Measurements from ENCODE around the gene PHC2.

Gene PHC2

GRCh38 chr1:33460947-33461629 lies 30.2 kb upstream of the PHC2 start:
- Mint-ChIP-seq H3K36me3 (no peaks in the 10 kb centered on the region), H3K4me3 (peak overlapping the region; percentile 55), H3K4me1 (peaks cover 48% of the 10 kb centered on the region), H3K27ac (peak overlapping the region; percentile 52), H3K27me3 (no peaks in the 10 kb centered on the region), H3K9me3 (no peaks in the 10 kb centered on the region)
- peak; percentile 92 for ATAC-seq

GRCh38 chr1:33460144-33460543 lies 29.2 kb upstream of the PHC2 start:
- peak overlapping the region; percentile 52 for H3K27ac Mint-ChIP-seq
- H3K4me1 Mint-ChIP-seq, result peaks cover 55% of the 10 kb centered on the region
- H3K4me3 Mint-ChIP-seq, result no peak overlapping the region
- no peak for ATAC-seq
- no peaks in the 10 kb centered on the region for H3K27me3 Mint-ChIP-seq
- H3K9me3 Mint-ChIP-seq, result no peaks in the 10 kb centered on the region
- H3K36me3 Mint-ChIP-seq, result no peaks in the 10 kb centered on the region

GRCh38 chr1:33459691-33460090 lies 28.8 kb upstream of the PHC2 start:
- Mint-ChIP-seq H3K27ac (peak overlapping the region; percentile 52), H3K4me3 (no peak overlapping the region), H3K4me1 (peaks cover 55% of the 10 kb centered on the region), H3K27me3 (no peaks in the 10 kb centered on the region), H3K36me3 (no peaks in the 10 kb centered on the region), H3K9me3 (no peaks in the 10 kb centered on the region)
- ATAC-seq, result no peak

- H3K27me3 Mint-ChIP-seq, result no peaks in the 10 kb centered on the region
- no peaks in the 10 kb centered on the region for H3K36me3 Mint-ChIP-seq
- no peak overlapping the region for H3K4me3 Mint-ChIP-seq
- no peak for ATAC-seq
- no peaks in the 10 kb centered on the region for H3K9me3 Mint-ChIP-seq
- peaks cover 38% of the 10 kb centered on the region for H3K4me1 Mint-ChIP-seq
- H3K27ac Mint-ChIP-seq, result no peak overlapping the region
These were observed 25.6 kb upstream of the PHC2 start for GRCh38 chr1:33456502-33456886.

GRCh38 chr1:33455539-33456501 lies 24.9 kb upstream of the PHC2 start:
- Mint-ChIP-seq H3K36me3 (no peaks in the 10 kb centered on the region), H3K4me3 (no peak overlapping the region), H3K9me3 (no peaks in the 10 kb centered on the region), H3K27ac (no peak overlapping the region), H3K27me3 (no peaks in the 10 kb centered on the region), H3K4me1 (peaks cover 31% of the 10 kb centered on the region)
- ATAC-seq, result peak; percentile 88

GRCh38 chr1:33454646-33455282 lies 23.9 kb upstream of the PHC2 start:
- Mint-ChIP-seq H3K27ac (no peak overlapping the region), H3K4me3 (no peak overlapping the region)
- no peak for ATAC-seq

GRCh38 chr1:33446590-33446989 lies 15.7 kb upstream of the PHC2 start:
- H3K4me3 Mint-ChIP-seq, result no peak overlapping the region
- no peaks in the 10 kb centered on the region for H3K4me1 Mint-ChIP-seq
- ATAC-seq, result no peak
- no peaks in the 10 kb centered on the region for H3K36me3 Mint-ChIP-seq
- H3K27ac Mint-ChIP-seq, result no peak overlapping the region
- peaks cover 71% of the 10 kb centered on the region for H3K27me3 Mint-ChIP-seq
- no peaks in the 10 kb centered on the region for H3K9me3 Mint-ChIP-seq

More at GRCh38 chr1:33454646-33455282, 23.9 kb upstream of the PHC2 start:
- no peaks in the 10 kb centered on the region for H3K36me3 Mint-ChIP-seq
- H3K4me1 Mint-ChIP-seq, result peaks cover 20% of the 10 kb centered on the region
- peaks cover 9% of the 10 kb centered on the region for H3K27me3 Mint-ChIP-seq
- no peaks in the 10 kb centered on the region for H3K9me3 Mint-ChIP-seq

GRCh38 chr1:33445108-33445507 lies 14.2 kb upstream of the PHC2 start:
- Mint-ChIP-seq H3K27ac (no peak overlapping the region), H3K36me3 (no peaks in the 10 kb centered on the region), H3K9me3 (no peaks in the 10 kb centered on the region), H3K27me3 (peaks cover 80% of the 10 kb centered on the region), H3K4me1 (no peaks in the 10 kb centered on the region), H3K4me3 (no peak overlapping the region)
- no peak for ATAC-seq

GRCh38 chr1:33443705-33444180 lies 12.8 kb upstream of the PHC2 start:
- Mint-ChIP-seq H3K9me3 (no peaks in the 10 kb centered on the region), H3K4me1 (no peaks in the 10 kb centered on the region), H3K4me3 (no peak overlapping the region), H3K36me3 (no peaks in the 10 kb centered on the region), H3K27me3 (peaks cover 77% of the 10 kb centered on the region), H3K27ac (no peak overlapping the region)
- ATAC-seq, result no peak

GRCh38 chr1:33443080-33443704 lies 12.3 kb upstream of the PHC2 start:
- no peak for ATAC-seq
- Mint-ChIP-seq H3K27me3 (peaks cover 75% of the 10 kb centered on the region), H3K9me3 (no peaks in the 10 kb centered on the region), H3K4me3 (no peak overlapping the region), H3K4me1 (no peaks in the 10 kb centered on the region), H3K36me3 (no peaks in the 10 kb centered on the region), H3K27ac (no peak overlapping the region)

- Mint-ChIP-seq H3K36me3 (no peaks in the 10 kb centered on the region), H3K4me3 (no peak overlapping the region), H3K27ac (no peak overlapping the region), H3K4me1 (no peaks in the 10 kb centered on the region), H3K27me3 (peaks cover 70% of the 10 kb centered on the region), H3K9me3 (no peaks in the 10 kb centered on the region)
- no peak for ATAC-seq
These were observed 11.2 kb upstream of the PHC2 start for GRCh38 chr1:33442141-33442540.

GRCh38 chr1:33441088-33441745 lies 10.3 kb upstream of the PHC2 start:
- H3K27ac Mint-ChIP-seq, result no peak overlapping the region
- no peaks in the 10 kb centered on the region for H3K9me3 Mint-ChIP-seq
- H3K36me3 Mint-ChIP-seq, result no peaks in the 10 kb centered on the region
- no peak for ATAC-seq
- H3K4me1 Mint-ChIP-seq, result no peaks in the 10 kb centered on the region
- H3K4me3 Mint-ChIP-seq, result no peak overlapping the region
- peaks cover 62% of the 10 kb centered on the region for H3K27me3 Mint-ChIP-seq

GRCh38 chr1:33439662-33440061 lies 8.8 kb upstream of the PHC2 start:
- Mint-ChIP-seq H3K36me3 (no peaks in the 10 kb centered on the region), H3K9me3 (no peaks in the 10 kb centered on the region), H3K4me1 (no peaks in the 10 kb centered on the region), H3K27ac (no peak overlapping the region), H3K27me3 (peaks cover 55% of the 10 kb centered on the region), H3K4me3 (no peak overlapping the region)
- no peak for ATAC-seq

- Mint-ChIP-seq H3K27ac (no peak overlapping the region), H3K4me3 (no peak overlapping the region), H3K27me3 (peaks cover 53% of the 10 kb centered on the region), H3K36me3 (no peaks in the 10 kb centered on the region), H3K9me3 (no peaks in the 10 kb centered on the region), H3K4me1 (no peaks in the 10 kb centered on the region)
- ATAC-seq, result no peak
These were observed 7.7 kb upstream of the PHC2 start for GRCh38 chr1:33438364-33439160.

Data from stimulated activated memory B cell treated with anti-CD40 and anti-IgM and Interleukin-4, amounts not matched to agents 10 μg/mL and 1 μg/mL and 100 μg/mL, for 72 hours (primary cell).